H1 (cell line): ENCODE data around the gene ADSS2. TPM values are rescaled to one million over a fixed set of nuclear protein-coding genes. Genes with fewer than 3 reads are reported as not detected.

Source experiments
- ATF3 ChIP-seq: IDR thresholded peaks from 2 replicates; pipeline ENCODE4 v1.6.1; 2011; ENCODE audit warnings: low read depth, mild to moderate bottlenecking, low read length; ENCODE audit not compliant: insufficient read depth
- BCL11A ChIP-seq, 2 experiments: IDR thresholded peaks; one replicate each; pipeline ENCODE4 v1.6.1; 2011; ENCODE audit warnings: low read depth in 2 of 2, low read length in 2 of 2, mild to moderate bottlenecking in 2 of 2
- CHD7 ChIP-seq: fragments of 300-600 bp; sonication (generic); IDR thresholded peaks from 2 replicates; pipeline ENCODE4 v1.7.1; 2012; ENCODE audit warnings: low read length, moderate library complexity, mild to moderate bottlenecking, inconsistent platforms; ENCODE audit not compliant: insufficient replicate concordance
- GABPA ChIP-seq: IDR thresholded peaks from 2 replicates; pipeline ENCODE4 v1.6.1; 2011; ENCODE audit warnings: mild to moderate bottlenecking, low read length, moderate library complexity, borderline replicate concordance; ENCODE audit not compliant: insufficient read depth
- HDAC2 ChIP-seq, 2 experiments: fragments of 300-600 bp in 1 of 2; sonication (generic) in 1 of 2; IDR thresholded peaks; 2 replicates each; pipeline ENCODE4 v1.6.1; 2011 to 2012; ENCODE audit warnings: low read depth in 2 of 2, low read length in 2 of 2, mild to moderate bottlenecking in 2 of 2, moderate library complexity in 2 of 2, borderline replicate concordance in 1 of 2, inconsistent platforms in 1 of 2
- HDAC6 ChIP-seq: IDR thresholded peaks from one replicate; pipeline ENCODE4 v1.7.1; 2012; ENCODE audit warnings: low read depth, mild to moderate bottlenecking, inconsistent platforms, low read length, moderate library complexity
- MAFK ChIP-seq: IDR thresholded peaks from 2 replicates; pipeline ENCODE4 v1.6.1; 2012; ENCODE audit warnings: low read depth, mild to moderate bottlenecking, improper control_type of control experiment, low read length
- SIN3A ChIP-seq, 2 experiments: IDR thresholded peaks in 1 of 2; conservative IDR thresholded peaks in 1 of 2; 2 replicates each; pipeline ENCODE4 v1.6.1; 2011 to 2012; ENCODE audit warnings: low read length in 2 of 2, improper control_type of control experiment in 1 of 2, low read depth in 1 of 2, mild to moderate bottlenecking in 1 of 2
- polyA plus RNA-seq, 7 experiments: library from polyadenylated mRNA; depleted of rRNA in 3 of 7; stranded (reverse) in 5 of 7; unstranded in 2 of 7; fragments of >200 nt in 5 of 7; fragments of 200-250 nt in 2 of 7; gene quantifications; 1 replicate in 5 of 7; 2 replicates in 1 of 7; 4 replicates in 1 of 7; pipeline versions ENCODE4 v1.2.1 to v1.2.3, GENCODE V29; 2011 to 2013; ENCODE audit warnings: missing spikeins in 2 of 7, mixed read lengths in 2 of 7
- total RNA-seq: library from RNA; stranded (reverse); fragmentation: NEBNext Ultra II Directional; extraction: Animal tissue kit (Norgen Biotek cat#: 25700); gene quantifications from 2 replicates; pipeline ENCODE4 v1.2.1, GENCODE V29; 2021

The ADSS2 gene
- total and polyA plus RNA-seq, 2 of the 8 experiments (the other 6 are each of a cell fraction or from before 2014, with no cell fraction given), result 29.8 to 108 TPM

GRCh38 chr1:244448279-244449036, 3.3 kb downstream of the ADSS2 start (continued):
- TF ChIP-seq CHD7, result no peak
- no peak for TF ChIP-seq GABPA
- no peak for TF ChIP-seq HDAC2 (IDR thresholded peaks at IDR 0.05; ENCODE audit: borderline replicate concordance in 1 of 2, low read depth in 2 of 2, low read length in 2 of 2)
- no peak for TF ChIP-seq BCL11A (IDR thresholded peaks at IDR 0.05; ENCODE audit: low read depth in 2 of 2, low read length in 2 of 2)
- TF ChIP-seq MAFK, result no peak
- TF ChIP-seq HDAC6, result no peak
- TF ChIP-seq ATF3, result no peak
- TF ChIP-seq SIN3A (conservative IDR thresholded peaks at IDR 0.05 in 1 of 2, IDR thresholded peaks at IDR 0.05 in 1 of 2; ENCODE audit: low read depth in 1 of 2, low read length in 2 of 2), result no peak
